SK-N-MC (cell line): Measurements from ENCODE around the gene DCTN3.
"Not testable (repeated sequence)": the region's sequence is repeated elsewhere in the genome, so short reads cannot be mapped to it uniquely, and the experiment has no call there.

Experiments used
- DNase-seq: peaks from one replicate; pipeline ENCODE4 v3.0.0-alpha.2; 2011; ENCODE audit warnings: low read depth, low spot score
- H3K27ac ChIP-seq: fragments of 200-600 bp; sonication (generic); 2 replicates; pipeline ENCODE4 v1.5.1; 2016; ENCODE audit warnings: mixed run types
- H3K36me3 ChIP-seq: fragments of 200-600 bp; sonication (generic); 2 replicates; pipeline ENCODE4 v1.6.1; 2017; ENCODE audit warnings: antibody characterized with exemption, low read length, mixed read lengths; ENCODE audit not compliant: insufficient read depth
- H3K4me3 ChIP-seq: fragments of 200-600 bp; sonication (generic); 2 replicates; pipeline ENCODE4 v1.5.1; 2016
- H3K9ac ChIP-seq: fragments of 200-600 bp; sonication (generic); 2 replicates; pipeline ENCODE4 v1.8.0; 2017; ENCODE audit warnings: mixed run types, mixed read lengths; ENCODE audit not compliant: insufficient read length
- H3K9me3 ChIP-seq: fragments of 200-600 bp; sonication (generic); 2 replicates; pipeline ENCODE4 v1.6.1; 2017; ENCODE audit warnings: low read depth, mild to moderate bottlenecking, antibody characterized with exemption, low read length, moderate library complexity, mixed read lengths
- EZH2 ChIP-seq: fragments of 200-600 bp; sonication (generic); IDR thresholded peaks from one replicate; pipeline ENCODE4 v1.6.1; 2017; ENCODE audit warnings: antibody characterized with exemption
- FOXP2 ChIP-seq: optimal IDR thresholded peaks from 2 replicates; pipeline ENCODE3; 2011; ENCODE audit warnings: mild to moderate bottlenecking, moderate library complexity; ENCODE audit not compliant: insufficient read depth; ENCODE audit errors: extremely low read length, control extremely low read depth
- POLR2AphosphoS5 ChIP-seq: IDR thresholded peaks from 2 replicates; pipeline ENCODE4 v1.6.1; 2012; ENCODE audit warnings: mild to moderate bottlenecking, low read depth, low read length, borderline replicate concordance

The DCTN3 gene

DNA sequence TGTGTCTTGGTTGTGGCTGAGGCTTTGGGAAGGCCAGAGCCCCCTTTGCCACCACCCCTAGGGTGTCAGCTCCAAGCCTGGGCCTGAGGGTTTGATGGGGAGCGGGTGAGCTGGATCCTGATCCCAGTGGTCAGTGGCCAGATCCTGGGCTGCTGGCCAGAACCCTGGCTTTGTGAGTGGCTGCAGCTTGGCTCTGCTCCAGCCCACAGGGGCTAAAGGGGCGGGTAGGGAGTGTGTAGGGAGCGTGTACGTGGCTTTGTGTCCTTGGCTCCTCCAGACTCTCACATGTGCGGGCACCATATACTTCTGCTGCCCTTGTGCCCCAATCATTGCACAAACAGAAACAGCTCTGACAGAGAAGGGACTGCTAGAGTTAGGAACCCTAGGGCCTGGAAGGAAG, 30.5 kb upstream of the DCTN3 start:
- no peak for DNase-seq
- H3K9ac ChIP-seq, result no peak overlapping the region
- H3K27ac ChIP-seq, result peak overlapping the region; percentile 61; the same call in 1 of the 2 replicates
- peaks cover 20% of the 10 kb centered on the region; the same call in 1 of the 2 replicates for H3K36me3 ChIP-seq
- H3K4me3 ChIP-seq, result no peak overlapping the region
- no peaks in the 10 kb centered on the region for H3K9me3 ChIP-seq
- no peak for TF ChIP-seq FOXP2
- no peak for TF ChIP-seq EZH2
- no peak for TF ChIP-seq POLR2AphosphoS5

DNA sequence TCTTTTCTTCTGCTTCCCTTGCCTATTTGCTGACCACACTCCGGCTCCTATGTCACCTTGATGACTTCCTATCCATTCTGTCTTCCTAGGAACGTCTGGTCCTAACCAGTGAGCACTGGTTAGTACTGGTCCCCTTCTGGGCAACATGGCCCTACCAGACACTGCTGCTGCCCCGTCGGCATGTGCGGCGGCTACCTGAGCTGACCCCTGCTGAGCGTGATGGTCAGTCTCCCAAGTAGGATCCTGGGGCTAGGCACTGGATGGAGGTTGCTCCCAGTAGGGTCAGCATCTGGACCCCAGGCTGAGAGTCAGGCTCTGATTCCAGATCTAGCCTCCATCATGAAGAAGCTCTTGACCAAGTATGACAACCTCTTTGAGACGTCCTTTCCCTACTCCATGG, 28.4 kb upstream of the DCTN3 start:
- TF ChIP-seq EZH2 (no peak), FOXP2 (no peak), POLR2AphosphoS5 (no peak)
- Histone ChIP-seq H3K36me3 (peaks cover 20% of the 10 kb centered on the region; the same call in 1 of the 2 replicates), H3K9me3 (no peaks in the 10 kb centered on the region), H3K9ac (no peak overlapping the region), H3K27ac (no peak overlapping the region), H3K4me3 (no peak overlapping the region)
- DNase-seq, result no peak

DNA sequence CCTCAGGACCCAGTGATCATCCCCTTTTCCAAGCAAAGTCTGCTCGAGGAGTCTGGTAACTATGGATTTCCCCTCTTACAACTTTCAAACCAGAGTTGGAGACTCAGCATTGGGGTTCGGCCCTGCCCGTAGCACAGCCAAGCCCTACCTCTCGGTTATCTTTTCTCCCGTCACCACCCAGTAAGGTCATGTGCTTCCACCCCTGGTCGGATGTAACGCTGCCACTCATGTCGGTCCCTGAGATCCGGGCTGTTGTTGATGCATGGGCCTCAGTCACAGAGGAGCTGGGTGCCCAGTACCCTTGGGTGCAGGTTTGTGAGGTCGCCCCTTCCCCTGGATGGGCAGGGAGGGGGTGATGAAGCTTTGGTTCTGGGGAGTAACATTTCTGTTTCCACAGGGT, 27.4 kb upstream of the DCTN3 start:
- Histone ChIP-seq H3K9ac (peak overlapping the region; percentile 80), H3K36me3 (peaks cover 20% of the 10 kb centered on the region; the same call in 1 of the 2 replicates), H3K4me3 (peak overlapping the region; percentile 90), H3K9me3 (no peaks in the 10 kb centered on the region), H3K27ac (no peak overlapping the region)
- no peak for TF ChIP-seq FOXP2
- TF ChIP-seq EZH2, result no peak
- no peak for DNase-seq

DNA sequence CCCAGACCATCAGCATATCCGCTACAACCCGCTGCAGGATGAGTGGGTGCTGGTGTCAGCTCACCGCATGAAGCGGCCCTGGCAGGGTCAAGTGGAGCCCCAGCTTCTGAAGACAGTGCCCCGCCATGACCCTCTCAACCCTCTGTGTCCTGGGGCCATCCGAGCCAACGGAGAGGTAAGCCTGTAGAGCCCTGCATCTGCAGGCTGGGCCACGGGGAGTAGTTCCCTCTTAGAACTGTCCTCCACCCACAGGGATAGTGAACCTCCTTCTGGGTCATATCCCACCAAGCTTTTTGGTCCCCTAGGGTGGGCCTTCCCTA, 26.7 kb upstream of the DCTN3 start:
- no peak overlapping the region for H3K27ac ChIP-seq
- H3K4me3 ChIP-seq, result peak overlapping the region; percentile 90

DNA sequence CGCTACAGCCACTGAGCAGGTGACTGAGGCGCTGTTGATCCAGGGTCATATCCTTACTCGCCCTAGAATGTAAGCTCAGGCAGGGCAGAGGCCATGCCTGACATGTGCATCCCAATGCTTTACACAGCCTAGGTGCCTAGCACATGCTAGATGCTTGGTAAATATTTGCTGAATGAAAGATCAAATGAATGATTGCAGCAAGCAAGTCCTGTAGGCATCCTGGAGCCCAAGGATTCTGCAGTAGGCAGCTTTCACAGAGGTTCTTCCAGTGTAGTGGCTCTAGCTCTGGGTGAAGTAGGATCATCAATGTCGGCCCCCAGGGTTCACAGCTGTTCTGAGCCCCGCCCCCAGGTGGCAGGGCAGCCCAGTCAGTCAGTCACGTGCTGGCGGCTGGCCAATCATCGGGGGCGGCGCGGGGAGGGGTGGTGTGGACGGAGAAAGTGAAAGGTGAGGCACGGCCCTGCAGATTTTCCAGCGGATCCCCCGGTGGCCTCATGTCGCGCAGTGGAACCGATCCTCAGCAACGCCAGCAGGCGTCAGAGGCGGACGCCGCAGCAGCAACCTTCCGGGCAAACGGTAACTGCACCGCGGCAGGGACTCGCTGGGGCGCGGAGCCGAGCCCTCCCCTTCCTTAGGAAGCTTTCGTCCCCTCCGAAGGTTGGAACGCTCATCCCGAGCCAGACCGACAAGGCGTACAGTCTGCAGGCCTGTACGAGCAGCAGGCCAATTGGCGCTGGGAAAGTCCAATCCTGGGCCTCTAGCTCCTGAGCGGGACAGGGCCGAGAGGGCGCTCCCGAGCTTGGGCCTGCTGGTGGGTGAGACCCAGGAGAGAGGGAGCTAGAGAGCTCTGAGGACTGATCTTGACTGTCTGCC, 26.2 kb upstream of the DCTN3 start, which contains the start of gene GALT:
Gene GALT (plus strand): TSS at position 465 of the 873 bp plus-strand sequence. CDS start 30 bp downstream, at position 495.
- TF ChIP-seq POLR2AphosphoS5 (peak; percentile 86; the same call in 1 of the 2 replicates), FOXP2 (no peak)
- no peak for DNase-seq
- H3K36me3 ChIP-seq, result peaks cover 20% of the 10 kb centered on the region; the same call in 1 of the 2 replicates
- no peak within 1 kb of the TSS for H3K27ac ChIP-seq
- H3K9ac ChIP-seq, result peak within 1 kb of the TSS; percentile 80
- no peaks in the 10 kb centered on the region for H3K9me3 ChIP-seq
- H3K4me3 ChIP-seq, result peak within 1 kb of the TSS; percentile 90

More for the DNA sequence above, 26.7 kb upstream of the DCTN3 start:
- DNase-seq, result no peak
- Histone ChIP-seq H3K36me3 (peaks cover 20% of the 10 kb centered on the region; the same call in 1 of the 2 replicates), H3K9me3 (no peaks in the 10 kb centered on the region), H3K9ac (peak overlapping the region; percentile 80)
- no peak for TF ChIP-seq FOXP2
- no peak for TF ChIP-seq POLR2AphosphoS5
- no peak for TF ChIP-seq EZH2

DNA sequence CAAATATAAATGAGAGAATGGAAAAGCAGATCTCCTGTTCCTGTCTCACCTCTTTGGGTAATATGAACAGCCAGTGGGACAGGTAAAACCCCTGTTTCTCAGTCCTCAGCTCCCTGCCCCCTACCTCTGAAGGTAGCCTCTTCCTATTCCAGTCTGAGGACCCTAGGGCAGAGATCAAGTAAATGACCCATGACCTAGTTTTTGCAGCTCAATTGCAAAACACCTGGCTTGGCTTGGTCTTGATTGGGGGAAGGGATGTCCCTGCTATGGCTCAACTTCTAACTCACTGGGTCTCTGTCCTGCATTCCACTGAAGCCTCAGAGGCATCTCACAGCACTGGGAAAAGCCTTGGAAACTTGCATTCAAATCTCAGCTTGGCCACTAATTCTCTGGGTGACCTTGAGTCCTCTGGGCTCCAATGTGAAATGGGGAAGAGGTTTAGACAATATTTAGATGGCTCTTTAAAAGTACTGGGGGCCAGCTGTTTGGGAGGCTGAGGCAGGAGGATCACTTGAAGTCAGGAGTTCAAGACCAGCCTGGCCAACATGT, 24.5 kb upstream of the DCTN3 start:
- H3K4me3 ChIP-seq, result no peak overlapping the region
- H3K9ac ChIP-seq, result no peak overlapping the region
- no peaks in the 10 kb centered on the region for H3K9me3 ChIP-seq
- H3K27ac ChIP-seq, result no peak overlapping the region
- TF ChIP-seq FOXP2, result no peak
- TF ChIP-seq EZH2, result no peak
- TF ChIP-seq POLR2AphosphoS5, result no peak
- DNase-seq, result no peak
- peaks cover 16% of the 10 kb centered on the region; the same call in 1 of the 2 replicates for H3K36me3 ChIP-seq

DNA sequence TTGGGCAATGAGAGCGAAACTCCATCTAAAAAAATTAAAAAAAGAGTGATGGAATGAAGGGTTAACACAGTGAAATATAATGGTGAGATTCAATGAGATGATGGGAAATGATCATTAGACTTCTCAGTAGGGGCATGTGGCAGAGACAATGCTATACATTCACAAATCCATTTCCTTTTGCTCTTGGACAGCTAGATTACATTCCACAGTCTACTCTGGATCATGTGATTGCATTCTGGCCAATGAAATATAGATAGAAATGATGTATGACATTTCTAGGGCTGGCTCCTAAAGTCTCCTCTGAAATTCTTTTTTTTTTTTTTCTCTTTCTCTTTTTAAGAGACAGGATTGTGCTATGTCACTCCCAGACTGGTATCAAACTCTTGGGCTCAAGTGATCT, 22.4 kb upstream of the DCTN3 start:
- no peak for DNase-seq
- Histone ChIP-seq H3K9ac (no peak overlapping the region), H3K4me3 (no peak overlapping the region), H3K27ac (0 out of 2 replicates have a peak overlapping the region, but pooled peaks have one; percentile 16), H3K9me3 (no peaks in the 10 kb centered on the region), H3K36me3 (no peaks in the 10 kb centered on the region; the same call in 1 of the 2 replicates)
- TF ChIP-seq EZH2 (no peak), FOXP2 (no peak), POLR2AphosphoS5 (no peak)

DNA sequence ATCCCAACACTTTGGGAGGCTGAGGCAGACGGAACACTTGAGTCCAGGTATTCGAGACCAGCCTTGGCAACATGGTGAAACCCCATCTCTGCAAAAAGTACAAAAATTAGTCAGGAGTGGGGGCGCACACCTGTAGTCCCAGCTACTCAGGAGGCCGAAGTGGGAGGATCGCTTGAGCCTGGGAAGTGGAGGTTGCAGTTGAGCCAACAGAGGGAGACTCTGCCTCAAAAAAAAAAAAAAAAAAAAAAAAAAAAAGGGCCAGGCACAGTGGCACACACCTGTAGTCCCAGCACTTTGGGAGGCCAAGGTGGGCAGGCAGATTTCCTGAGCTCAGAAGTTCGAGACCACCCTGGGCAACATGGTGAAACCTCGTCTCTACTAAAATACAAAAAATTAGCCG, 19.0 kb upstream of the DCTN3 start:
- not testable (repeated sequence) for DNase-seq, H3K27ac ChIP-seq, H3K4me3 ChIP-seq

More for the DNA sequence above, 19.0 kb upstream of the DCTN3 start:
- H3K9ac ChIP-seq, H3K9me3 ChIP-seq: not testable (repeated sequence)
- peaks cover 13% of the 10 kb centered on the region; the same call in 1 of the 2 replicates for H3K36me3 ChIP-seq
